IMR-90 (cell line): ENCODE results near the gene TP63. TPM values are rescaled to one million over a fixed set of nuclear protein-coding genes. Genes with fewer than 3 reads are reported as not detected.
A peak's percentile ranks its signal among the peaks of the same experiment; 100 is the strongest.

Experiments
- ATAC-seq: fragments of 200-7000 bp; cut with Tn5 transposase; 2 replicates; pipeline ENCODE4 v1.9.1; 2020; ENCODE audit warnings: low read depth, mild to moderate bottlenecking, moderate library complexity
- BruUV-seq: library from RNA; stranded (reverse); fragments of 400-500 nt; replicated peaks from 2 replicates; lab custom pipeline; 2021; lab: Mats Ljungman, UMichigan
- CTCF ChIA-PET: fragments of 300-600 bp; formaldehyde crosslinking; extraction: SDS; loops from one replicate; lab custom pipeline; 2021; ENCODE audit warnings: antibody characterized with exemption; lab: Yijun Ruan, JAX
- POLR2A ChIA-PET: fragments of 300-600 bp; sonication (Branson Sonifier 250); formaldehyde crosslinking; loops from one replicate; lab custom pipeline; 2022; ENCODE audit warnings: antibody characterized with exemption; ENCODE audit not compliant: unreplicated experiment; lab: Charles Lee
- DNase-seq: peaks from one replicate; pipeline ENCODE4 v3.0.0; 2013
- H2AFZ ChIP-seq: replicated peaks from 2 replicates; pipeline ENCODE3; 2013; ENCODE audit warnings: low read length, mild to moderate bottlenecking; ENCODE audit not compliant: poor library complexity
- H2AK5ac ChIP-seq: 2 replicates; pipeline ENCODE4 v1.6.1; 2013; ENCODE audit warnings: low read depth, low read length, inconsistent platforms
- H2AK9ac ChIP-seq: replicated peaks from 2 replicates; pipeline ENCODE3; 2013; ENCODE audit warnings: mild to moderate bottlenecking, low read depth, low read length, moderate library complexity; ENCODE audit not compliant: poor library complexity
- H2BK120ac ChIP-seq: 2 replicates; pipeline ENCODE4 v1.6.1; 2013; ENCODE audit warnings: low read depth, low read length, inconsistent platforms
- H2BK15ac ChIP-seq: 3 replicates; pipeline ENCODE4 v1.6.1; 2013; ENCODE audit warnings: low read depth, low read length, inconsistent platforms
- H2BK20ac ChIP-seq: 2 replicates; pipeline ENCODE4 v1.6.1; 2013; ENCODE audit warnings: low read depth, mild to moderate bottlenecking, inconsistent platforms, low read length, moderate library complexity
- H2BK5ac ChIP-seq: 2 replicates; pipeline ENCODE4 v1.6.1; 2013; ENCODE audit warnings: mild to moderate bottlenecking, low read depth, low read length, inconsistent platforms; ENCODE audit not compliant: poor library complexity, severe bottlenecking
- H3K14ac ChIP-seq: replicated peaks from 2 replicates; pipeline ENCODE4 v1.6.1; 2013; ENCODE audit warnings: low read depth, low read length, inconsistent platforms
- H3K18ac ChIP-seq: 2 replicates; pipeline ENCODE4 v1.6.1; 2013; ENCODE audit warnings: low read depth, low read length, control low read depth
- H3K23ac ChIP-seq: 2 replicates; pipeline ENCODE4 v1.6.1; 2013; ENCODE audit warnings: low read depth, low read length, inconsistent platforms
- H3K27ac ChIP-seq: 2 replicates; pipeline ENCODE4 v1.5.1; 2013; ENCODE audit warnings: mild to moderate bottlenecking, control low read depth, low read length; ENCODE audit not compliant: insufficient read depth
- H3K27me3 ChIP-seq: 2 replicates; pipeline ENCODE4 v1.6.1; 2013; ENCODE audit warnings: low read length; ENCODE audit not compliant: control insufficient read depth, insufficient read depth
- H3K36me3 ChIP-seq: 2 replicates; pipeline ENCODE4 v1.6.1; 2013; ENCODE audit warnings: low read length, mixed read lengths; ENCODE audit not compliant: control insufficient read depth, insufficient read depth
- H3K4ac ChIP-seq: 2 replicates; pipeline ENCODE4 v1.6.1; 2013; ENCODE audit warnings: low read depth, low read length, inconsistent platforms
- H3K4me1 ChIP-seq: 2 replicates; pipeline ENCODE4 v1.6.1; 2013; ENCODE audit warnings: low read length, mixed read lengths; ENCODE audit not compliant: control insufficient read depth, insufficient read depth
- H3K4me2 ChIP-seq: 2 replicates; pipeline ENCODE4 v1.6.1; 2013; ENCODE audit warnings: low read depth, mild to moderate bottlenecking, control low read depth, low read length, moderate library complexity
- H3K4me3 ChIP-seq: 2 replicates; pipeline ENCODE4 v1.5.1; 2013; ENCODE audit warnings: low read depth, mild to moderate bottlenecking, control low read depth, low read length, moderate library complexity; ENCODE audit not compliant: insufficient read depth
- H3K56ac ChIP-seq: 2 replicates; pipeline ENCODE4 v1.6.1; 2013; ENCODE audit warnings: low read length, inconsistent platforms; ENCODE audit not compliant: insufficient read depth; ENCODE audit errors: extremely low read depth
- H3K79me1 ChIP-seq, 2 experiments: 2 replicates each; pipeline ENCODE4 v1.6.1; 2013; ENCODE audit warnings: low read length in 2 of 2, inconsistent platforms in 1 of 2, low read depth in 1 of 2
- H3K9ac ChIP-seq: 2 replicates; pipeline ENCODE4 v1.6.1; 2013; ENCODE audit warnings: low read depth, low read length, control low read depth
- H3K9me1 ChIP-seq: 2 replicates; pipeline ENCODE4 v1.6.1; 2013; ENCODE audit warnings: low read length, inconsistent platforms; ENCODE audit not compliant: insufficient read depth
- H3K9me3 ChIP-seq: 2 replicates; pipeline ENCODE4 v1.6.1; 2013; ENCODE audit warnings: low read length; ENCODE audit not compliant: control insufficient read depth, insufficient read depth
- H4K20me1 ChIP-seq: 2 replicates; pipeline ENCODE4 v1.6.1; 2013; ENCODE audit warnings: low read length, inconsistent platforms; ENCODE audit not compliant: insufficient read depth
- H4K5ac ChIP-seq: 2 replicates; pipeline ENCODE4 v1.6.1; 2013; ENCODE audit warnings: mild to moderate bottlenecking, low read depth, low read length, control low read depth
- H4K8ac ChIP-seq, 2 experiments: 2 replicates each; pipeline ENCODE4 v1.6.1; 2013; ENCODE audit warnings: low read depth in 2 of 2, low read length in 2 of 2, control low read depth in 1 of 2, inconsistent platforms in 1 of 2
- H4K91ac ChIP-seq: 2 replicates; pipeline ENCODE4 v1.6.1; 2013; ENCODE audit warnings: low read depth, low read length, inconsistent platforms; ENCODE audit not compliant: insufficient read depth
- CEBPB ChIP-seq: IDR thresholded peaks from 2 replicates; pipeline ENCODE4 v1.6.1; 2012; ENCODE audit warnings: low read depth, low read length, improper control_type of control experiment
- MXI1 ChIP-seq: IDR thresholded peaks from 2 replicates; pipeline ENCODE4 v1.6.1; 2012; ENCODE audit warnings: low read depth, mild to moderate bottlenecking, low read length, moderate library complexity, borderline replicate concordance
- WGBS, 2 experiments: methylation state at CpG; one replicate each; pipeline versions ENCODE4 v1.1.5 to v1.1.7; 2013; ENCODE audit warnings: missing lambda C conversion rate in 2 of 2; ENCODE audit not compliant: insufficient read length in 1 of 2; ENCODE audit errors: extremely low coverage in 2 of 2; 5-methylcytosine and 5-hydroxymethylcytosine counted together
- dilution Hi-C: fragments of 300-500 bp; cut with HindIII; formaldehyde crosslinking; loops from one replicate; pipeline ENCODE4 v1.14.3; 2018; ENCODE audit warnings: low sequenced_read_pairs; ENCODE audit not compliant: unreplicated experiment
- in situ Hi-C: fragments of 300-500 bp; cut with MboI; formaldehyde crosslinking; loops from 3 replicates; pipeline ENCODE4 v1.14.3; 2019; ENCODE audit warnings: low sequenced_read_pairs, inconsistent platforms, mixed read lengths
- intact Hi-C: fragments of 100-400 bp; cut with micrococcal nuclease; formaldehyde crosslinking; loops from 2 replicates; pipeline ENCODE4 v1.10.0; 2022
- polyA plus RNA-seq, 3 experiments: library from polyadenylated mRNA; depleted of rRNA; stranded (reverse); fragments of >200 nt; gene quantifications; 2 replicates each; pipeline ENCODE4 v1.2.3, GENCODE V29; 2012; ENCODE audit warnings: low replicate concordance in 1 of 3
- total RNA-seq: library from RNA; depleted of rRNA; stranded (reverse); fragments of >200 nt; gene quantifications from 2 replicates; pipeline ENCODE4 v1.2.3, GENCODE V29; 2012

The TP63 gene
- total and polyA plus RNA-seq, 2 of the 4 experiments (the other 2 are of a cell fraction) = not detected

DNA sequence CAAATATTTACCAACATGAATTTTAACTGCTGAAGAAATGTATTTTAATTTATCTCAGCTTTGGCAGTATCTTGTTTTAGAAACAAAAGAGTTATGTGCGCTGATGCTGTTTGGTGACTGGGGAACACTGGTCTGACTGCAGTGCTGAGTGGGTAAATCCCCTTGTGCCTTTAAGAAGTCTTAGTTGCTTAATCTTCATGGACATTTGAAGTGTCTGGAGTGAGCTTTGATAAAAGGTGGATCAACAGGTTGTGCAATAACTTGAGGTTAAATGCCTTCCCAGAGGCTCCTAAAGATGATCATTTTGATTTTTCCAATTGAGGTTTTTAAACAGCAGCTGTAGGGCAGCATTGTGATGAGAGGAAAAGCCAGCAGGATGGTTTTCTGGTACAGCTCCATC, 68.7 kb downstream of the TP63 start:
- no peak overlapping the region for H3K18ac ChIP-seq
- no peaks in the 10 kb centered on the region for H4K20me1 ChIP-seq
- dilution Hi-C loops (no loop called here), intact Hi-C loops (no loop called here), in situ Hi-C loops (no loop called here)
- no peak overlapping the region for H4K8ac ChIP-seq
- DNase-seq = no peak
- no peak overlapping the region for H2BK15ac ChIP-seq
- no peak overlapping the region for H3K4me2 ChIP-seq
- no peaks in the 10 kb centered on the region for H3K9me1 ChIP-seq
- H2BK5ac ChIP-seq = no peak overlapping the region
- H3K4me3 ChIP-seq = no peak overlapping the region
- no peak overlapping the region for H3K4ac ChIP-seq
- no peak overlapping the region for H3K23ac ChIP-seq
- no peak overlapping the region for H2AK9ac ChIP-seq
- no peak overlapping the region for H2BK120ac ChIP-seq
- no peaks in the 10 kb centered on the region for H3K36me3 ChIP-seq
- no peak overlapping the region for H2AFZ ChIP-seq
- no peaks in the 10 kb centered on the region for H3K79me1 ChIP-seq
- H3K14ac ChIP-seq = no peak overlapping the region; the same call in 1 of the 2 replicates
- H3K27me3 ChIP-seq = no peaks in the 10 kb centered on the region
- no peaks in the 10 kb centered on the region for H3K9me3 ChIP-seq
- no peaks in the 10 kb centered on the region for H3K4me1 ChIP-seq
- no peak overlapping the region for H4K91ac ChIP-seq
- WGBS, 2 experiments = no CpG with 5 or more reads among the region's 1 CpG
- H4K5ac ChIP-seq = no peak overlapping the region
- no peak for ATAC-seq
- H2BK20ac ChIP-seq = no peak overlapping the region
- no peak overlapping the region for H3K27ac ChIP-seq
- BruUV-seq = no TSS peak
- TF ChIP-seq CEBPB (peak; percentile 20; the same call in 1 of the 2 replicates), MXI1 (no peak)
- ChIA-PET POLR2A (no interaction called here), CTCF (no interaction called here)
- no peak overlapping the region for H3K9ac ChIP-seq
- no peak overlapping the region for H3K56ac ChIP-seq
- no peak overlapping the region for H2AK5ac ChIP-seq
